Heart left ventricle (tissue), 16 donors: ENCODE measurements around the gene TXNDC11. TPM values are rescaled to one million over a fixed set of nuclear protein-coding genes. Genes with fewer than 3 reads are reported as not detected.

ENCODE experiments used
- ATAC-seq, 4 donors: fragments of 200-7000 bp; cut with Tn5 transposase; one replicate each; pipeline ENCODE4 v1.9.1; 2020 to 2022; ENCODE audit warnings: moderate library complexity in 4 of 4, mild to moderate bottlenecking in 3 of 4, moderate number of reproducible peaks in 1 of 4
- DNase-seq, 5 donors: peaks; one replicate each; pipeline ENCODE4 v3.0.0-alpha.2; 2020
- H3K27ac ChIP-seq, 12 donors: fragments of 200-600 bp; sonication (generic) in 4 of 12; one replicate each; pipeline versions ENCODE4 v1.5.0 to v1.8.0; 2016 to 2022; ENCODE audit warnings: mild to moderate bottlenecking in 2 of 12
- H3K27me3 ChIP-seq, 9 donors: fragments of 200-600 bp; sonication (generic) in 2 of 9; one replicate each; pipeline versions ENCODE4 v1.5.1 to v1.8.0; 2016 to 2022; ENCODE audit warnings: mild to moderate bottlenecking in 3 of 9
- H3K36me3 ChIP-seq, 9 donors: fragments of 200-600 bp; sonication (generic) in 2 of 9; one replicate each; pipeline versions ENCODE4 v1.5.0 to v1.8.0; 2018 to 2022; ENCODE audit warnings: mild to moderate bottlenecking in 2 of 9
- H3K4me1 ChIP-seq, 12 donors: fragments of 200-600 bp; sonication (generic) in 4 of 12; one replicate each; pipeline versions ENCODE4 v1.5.0 to v1.8.0; 2016 to 2022; ENCODE audit warnings: mild to moderate bottlenecking in 3 of 12
- H3K4me3 ChIP-seq, 12 donors: fragments of 200-600 bp; sonication (generic) in 4 of 12; one replicate each; pipeline versions ENCODE4 v1.5.0 to v1.8.0; 2017 to 2022; ENCODE audit warnings: mild to moderate bottlenecking in 9 of 12, moderate library complexity in 4 of 12
- H3K9me3 ChIP-seq, 12 donors: fragments of 200-600 bp; sonication (generic) in 4 of 12; one replicate each; pipeline versions ENCODE4 v1.5.0 to v1.8.0; 2016 to 2022; ENCODE audit warnings: mild to moderate bottlenecking in 1 of 12
- POLR2A ChIP-seq, 2 donors: fragments of 450-650 bp; IDR thresholded peaks; one replicate each; pipeline ENCODE4 v1.6.1; 2017; ENCODE audit warnings: antibody characterized with exemption in 2 of 2, mild to moderate bottlenecking in 2 of 2, moderate library complexity in 2 of 2
- WGBS, 4 donors: extraction: QIAGEN DNeasy Blood & Tissue Kit in 2 of 4; methylation state at CpG; one replicate each; pipeline versions ENCODE4 v1.1.5 to v1.1.7; 2013 to 2018; 5-methylcytosine and 5-hydroxymethylcytosine counted together
- intact Hi-C, 10 donors: fragments of 100-400 bp; cut with DNase I; formaldehyde crosslinking; loops; one replicate each; pipeline versions ENCODE4 v1.11.1 to v1.14.2; 2022
- polyA plus RNA-seq, 2 donors: library from polyadenylated mRNA; stranded (reverse); fragments of 200-250 nt; gene quantifications; one replicate each; pipeline ENCODE4 v1.2.3, GENCODE V29; 2013
- total RNA-seq, 9 donors: library from RNA; depleted of rRNA in 2 of 9; stranded (reverse); fragments of >200 nt in 2 of 9; fragmentation: NEBNext Ultra II Directional in 3 of 9; extraction: Animal tissue kit (Norgen Biotek cat#: 25700) in 3 of 9; gene quantifications; one replicate each; pipeline versions ENCODE4 v1.1.0 to v1.2.4, GENCODE V29; 2016 to 2023
- TF ChIP-seq, protein P1 (sequence below), 12 donors: fragments of 200-600 bp; sonication (generic) in 4 of 12; IDR thresholded peaks; one replicate each; pipeline versions ENCODE4 v1.5.0 to v1.8.0; 2018 to 2022; ENCODE audit warnings: antibody characterized with exemption in 12 of 12, mild to moderate bottlenecking in 5 of 12
- donor health status: ischemic (EF 13 %, LVEDD 7.1; RV severe dilation, severe dysfunction).
- donor health status: healthy with polysubstance abuse.
- donor health status: DM: no; HTN: yes; CAD: no.
- donor health status: DM: no; HTN: no; CAD: no.
- donor health status: ischemic (EF 25% LVEDD 6.9; RV normal size, moderate dysfunction).
- donor health status: ischemic (EF 25% LVEDD 5.7; RV mildly dilated, moderate dysfunction).
- donor health status: healthy.
- donor health status: DM: yes; HTN: yes; CAD: no.
- donor health status: ischemic (EF 35%, LVEDD 5.7; RV mildly dilated, moderate dysfunction).
- donor health status: nonischemic (EF 11% LVEDD 7.7; RV severe dilation, severe dysfunction).
- donor health status: DM: yes; HTN: yes; CAD: no.
- donor health status: PGD.
- donor health status: ischemic (EF 29% LVEDD 5.4; RV normal size, mild dysfunction).
- donor health status: nonischemic (EF 23%, LVEDD 6.1; RV moderate dilation, normal function).

TXNDC11 gene
- total and polyA plus RNA-seq, 11 donors = 18.9 to 53.1 (median 25.9) TPM

DNA sequence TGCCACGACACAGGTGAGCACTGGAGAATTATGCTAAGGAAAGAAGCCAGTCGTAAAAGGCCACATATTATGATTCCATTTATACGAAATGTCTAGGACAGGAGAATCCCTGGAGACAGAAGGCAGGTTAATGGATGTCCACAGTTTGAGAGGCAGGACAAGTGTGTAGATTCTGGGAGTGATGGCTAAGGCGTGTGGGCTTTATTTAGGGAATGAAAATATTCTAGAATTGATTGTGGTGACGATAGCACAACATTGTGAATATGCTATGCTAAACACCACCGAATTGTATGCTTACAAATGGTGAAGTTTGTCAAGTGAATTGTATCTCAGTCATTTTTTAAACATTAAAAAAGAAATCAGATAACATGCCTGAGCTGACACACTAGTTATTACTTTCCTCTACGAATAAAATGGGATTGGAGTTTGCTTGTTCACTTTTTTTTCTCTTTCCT lies 5.3 kb upstream of the TXNDC11 start:
- TF ChIP-seq POLR2A (IDR thresholded peaks at IDR 0.05) = no peak
- TF ChIP-seq, protein P1, sequence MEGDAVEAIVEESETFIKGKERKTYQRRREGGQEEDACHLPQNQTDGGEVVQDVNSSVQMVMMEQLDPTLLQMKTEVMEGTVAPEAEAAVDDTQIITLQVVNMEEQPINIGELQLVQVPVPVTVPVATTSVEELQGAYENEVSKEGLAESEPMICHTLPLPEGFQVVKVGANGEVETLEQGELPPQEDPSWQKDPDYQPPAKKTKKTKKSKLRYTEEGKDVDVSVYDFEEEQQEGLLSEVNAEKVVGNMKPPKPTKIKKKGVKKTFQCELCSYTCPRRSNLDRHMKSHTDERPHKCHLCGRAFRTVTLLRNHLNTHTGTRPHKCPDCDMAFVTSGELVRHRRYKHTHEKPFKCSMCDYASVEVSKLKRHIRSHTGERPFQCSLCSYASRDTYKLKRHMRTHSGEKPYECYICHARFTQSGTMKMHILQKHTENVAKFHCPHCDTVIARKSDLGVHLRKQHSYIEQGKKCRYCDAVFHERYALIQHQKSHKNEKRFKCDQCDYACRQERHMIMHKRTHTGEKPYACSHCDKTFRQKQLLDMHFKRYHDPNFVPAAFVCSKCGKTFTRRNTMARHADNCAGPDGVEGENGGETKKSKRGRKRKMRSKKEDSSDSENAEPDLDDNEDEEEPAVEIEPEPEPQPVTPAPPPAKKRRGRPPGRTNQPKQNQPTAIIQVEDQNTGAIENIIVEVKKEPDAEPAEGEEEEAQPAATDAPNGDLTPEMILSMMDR (IDR thresholded peaks at IDR 0.05) = no peak
- no peaks in the 10 kb centered on the region for H3K9me3 ChIP-seq
- H3K4me3 ChIP-seq = no peak overlapping the region
- intact Hi-C loops = loop anchor here in 4 of 10 donors (5.0 to 10.0 kb wide), 4 partner anchors 34 to 107 kb away; partner anchors contain the start of genes ZC3H7A (in 2 of the 4) and RSL1D1 (in 1 of the 4)
- H3K27ac ChIP-seq = peak overlapping the region in 1 of 12 donors; percentile 4
- ATAC-seq = no peak
- H3K36me3 ChIP-seq = peaks cover 0 to 56% (median 48%) of the 10 kb centered on the region in 9 donors
- DNase-seq = no peak
- no peaks in the 10 kb centered on the region for H3K27me3 ChIP-seq
- peaks cover 0 to 11% (median 6%) of the 10 kb centered on the region in 12 donors for H3K4me1 ChIP-seq
- WGBS, 4 donors = 86 to 90% (median 88%) methylated on average over 7 of the region's 7 CpGs

GRCh38 chr16:11744075-11744470 lies 1.4 kb upstream of the TXNDC11 start:
- WGBS, 4 donors = 90 to 92% (median 92%) methylated on average over 5 of the region's 5 CpGs
- no peak overlapping the region for H3K4me3 ChIP-seq
- peaks cover 5 to 36% (median 24%) of the 10 kb centered on the region in 12 donors for H3K4me1 ChIP-seq
- ATAC-seq = no peak
- no peaks in the 10 kb centered on the region for H3K27me3 ChIP-seq
- TF ChIP-seq POLR2A (IDR thresholded peaks at IDR 0.05) = no peak
- TF ChIP-seq, protein P1 (IDR thresholded peaks at IDR 0.05) = no peak
- H3K27ac ChIP-seq = peak overlapping the region in 4 of 12 donors; percentile 98 to 99 (median 98)
- no peak for DNase-seq
- peaks cover 0 to 17% (median 9%) of the 10 kb centered on the region in 9 donors for H3K36me3 ChIP-seq
- intact Hi-C loops = loop anchor here in 8 of 10 donors (5.0 to 10.0 kb wide), 5 partner anchors 38 to 111 kb away; partner anchors contain the start of genes ZC3H7A (in 6 of the 8) and RSL1D1 (in 1 of the 8)
- no peaks in the 10 kb centered on the region for H3K9me3 ChIP-seq

GRCh38 chr16:11743308-11744074 lies 834 bp upstream of the TXNDC11 start:
- peak in 1 of 4 donors; percentile 0 for ATAC-seq
- intact Hi-C loops = loop anchor here in 8 of 10 donors (2.0 to 10.0 kb wide), 7 partner anchors 39 to 111 kb away; partner anchors contain the start of genes ZC3H7A (in 7 of the 8), RSL1D1 (in 1 of the 8) and SNN (in 1 of the 8)
- Histone ChIP-seq H3K4me1 (peaks cover 5 to 42% (median 26%) of the 10 kb centered on the region in 12 donors), H3K27me3 (no peaks in the 10 kb centered on the region), H3K36me3 (peaks cover 0 to 14% (median 4%) of the 10 kb centered on the region in 9 donors), H3K4me3 (peak overlapping the region; percentile 18 to 98 (median 94)), H3K9me3 (no peaks in the 10 kb centered on the region), H3K27ac (peak overlapping the region; percentile 82 to 99 (median 98))
- TF ChIP-seq, protein P1 (IDR thresholded peaks at IDR 0.05) = no peak
- no peak for TF ChIP-seq POLR2A (IDR thresholded peaks at IDR 0.05)
- DNase-seq = peak in 4 of 5 donors; percentile 31 to 60 (median 34)
- 55 to 58% (median 57%) methylated on average over 20 to 21 of the region's 21 CpGs for WGBS, 4 donors

DNA sequence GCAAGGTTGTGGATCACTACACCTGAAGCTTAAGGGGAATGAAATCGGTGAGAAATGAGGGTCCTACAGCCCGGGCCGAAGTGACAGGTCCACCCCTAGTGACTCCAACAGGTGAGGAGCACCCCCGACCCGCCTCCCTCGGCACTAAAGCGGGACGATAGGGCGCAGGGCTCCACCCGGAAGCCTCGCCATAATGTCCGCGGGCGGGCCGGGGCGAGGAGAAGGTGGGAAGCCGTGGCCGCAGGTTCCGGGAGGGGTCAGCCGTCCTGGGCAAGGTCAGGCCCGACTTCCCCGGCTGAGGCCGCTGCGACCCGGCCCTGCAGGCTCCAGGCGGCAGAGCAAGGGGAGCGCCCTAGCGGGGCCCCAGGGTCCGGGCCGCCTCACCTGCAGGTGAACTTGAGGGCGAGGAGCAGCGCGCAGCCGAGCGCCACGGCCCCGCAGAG lies 543 bp downstream of the TXNDC11 start:
- peak overlapping the region; percentile 68 to 98 (median 94) for H3K4me3 ChIP-seq
- intact Hi-C loops = loop anchor here in 8 of 10 donors (2.0 to 10.0 kb wide), 7 partner anchors 40 to 113 kb away; partner anchors contain the start of genes ZC3H7A (in 7 of the 8), RSL1D1 (in 1 of the 8) and SNN (in 1 of the 8)
- H3K36me3 ChIP-seq = peaks cover 0 to 12% (median under 1%) of the 10 kb centered on the region in 9 donors
- WGBS, 4 donors = 0% methylated on average over 3 to 37 of the region's 37 CpGs
- H3K9me3 ChIP-seq = no peaks in the 10 kb centered on the region
- H3K4me1 ChIP-seq = peaks cover 5 to 49% (median 33%) of the 10 kb centered on the region in 12 donors
- TF ChIP-seq, protein P1 (IDR thresholded peaks at IDR 0.05) = no peak
- TF ChIP-seq POLR2A (IDR thresholded peaks at IDR 0.05) = no peak
- ATAC-seq (peak in 3 of 4 donors; percentile 4 to 40 (median 29)), DNase-seq (peak; percentile 40 to 81 (median 50))
- no peaks in the 10 kb centered on the region for H3K27me3 ChIP-seq
- peak overlapping the region; percentile 93 to 99 (median 98) for H3K27ac ChIP-seq
